AG04450 (cell line): Measurements from ENCODE around the gene RAB19. TPM values are rescaled to one million over a fixed set of nuclear protein-coding genes. Genes with fewer than 3 reads are reported as not detected.

Source experiments
- CTCF ChIA-PET: fragments of 300-600, 350-600 bp; formaldehyde crosslinking; extraction: SDS; loops from one replicate; lab custom pipeline; 2022; ENCODE audit warnings: antibody characterized with exemption, inconsistent platforms; lab: Charles Lee
- POLR2A ChIA-PET: fragments of 350-600 bp; formaldehyde crosslinking; extraction: SDS; loops from one replicate; lab custom pipeline; 2021; ENCODE audit warnings: antibody characterized with exemption, inconsistent platforms; lab: Yijun Ruan, JAX
- DNase-seq: peaks from one replicate; pipeline ENCODE4 v3.0.0-alpha.2; 2011; ENCODE audit warnings: low read depth, low spot score
- H3K27ac ChIP-seq: one replicate; pipeline ENCODE4 v1.5.1; 2012; ENCODE audit warnings: low read depth, low read length, control low read depth
- H3K27me3 ChIP-seq: one replicate; pipeline ENCODE4 v1.6.0; 2012; ENCODE audit warnings: low read length; ENCODE audit not compliant: control insufficient read depth, insufficient read depth
- H3K4me3 ChIP-seq: 2 replicates; pipeline ENCODE4 v1.5.1; 2011; ENCODE audit warnings: mild to moderate bottlenecking, low read depth, low read length, control low read depth
- H3K9me3 ChIP-seq: 2 replicates; pipeline ENCODE4 v1.5.1; 2012; ENCODE audit warnings: low read length; ENCODE audit not compliant: control insufficient read depth, insufficient read depth
- CTCF ChIP-seq: IDR thresholded peaks from 2 replicates; pipeline ENCODE4 v1.5.1; 2011; ENCODE audit warnings: low read depth, low read length, control low read depth, inconsistent platforms
- polyA plus RNA-seq: library from polyadenylated mRNA; depleted of rRNA; stranded (reverse); fragments of >200 nt; gene quantifications from 2 replicates; pipeline ENCODE4 v1.2.3, GENCODE V29; 2011; rRNA removed
- small RNA-seq: library from RNA; depleted of rRNA; stranded (forward); fragments of <200 nt; gene quantifications from one replicate; pipeline ENCODE3, GENCODE V24; 2012; ENCODE audit warnings: low read depth; ENCODE audit not compliant: insufficient read length

The RAB19 gene
- polyA plus RNA-seq, 1 experiment: not detected

- POLR2A ChIA-PET: no interaction called here
- CTCF ChIA-PET: interaction anchor here (0.9 to 1.1 kb wide), 2 partner anchors 13 to 19 kb away, joined by 3 to 5 read pairs; no protein-coding TSS in a partner anchor
- no peak overlapping the region for H3K27ac ChIP-seq
- no peaks in the 10 kb centered on the region for H3K9me3 ChIP-seq
- no peak for TF ChIP-seq CTCF
- no peak for DNase-seq
- H3K27me3 ChIP-seq: no peaks in the 10 kb centered on the region
- H3K4me3 ChIP-seq: no peak overlapping the region
Measured at GRCh38 chr7:140463111-140463510, 59.3 kb downstream of the RAB19 start.

- no peak overlapping the region for H3K4me3 ChIP-seq
- CTCF ChIA-PET: interaction anchor here (0.6 to 4.7 kb wide), 16 partner anchors 11 to 212 kb away, joined by 3 to 44 read pairs (median 4); no protein-coding TSS in a partner anchor
Measured at GRCh38 chr7:140475747-140476333, 72.0 kb downstream of the RAB19 start.

GRCh38 chr7:140476698-140477261 is 72.9 kb downstream of the RAB19 start:
- DNase-seq: no peak
- H3K27me3 ChIP-seq: no peaks in the 10 kb centered on the region
- POLR2A ChIA-PET: interaction anchor here (0.6 to 0.7 kb wide), 2 partner anchors 133 to 538 kb away, joined by 3 to 6 read pairs; partner anchors contain the start of gene MRPS33
- H3K4me3 ChIP-seq: no peak overlapping the region
- TF ChIP-seq CTCF: no peak
- CTCF ChIA-PET: interaction anchor here (0.6 to 4.7 kb wide), 13 partner anchors 15 to 203 kb away, joined by 3 to 44 read pairs (median 4); no protein-coding TSS in a partner anchor
- H3K27ac ChIP-seq: no peak overlapping the region
- H3K9me3 ChIP-seq: no peaks in the 10 kb centered on the region

More at GRCh38 chr7:140475747-140476333, 72.0 kb downstream of the RAB19 start:
- peak; percentile 8 for DNase-seq
- TF ChIP-seq CTCF: peak; percentile 60
- Histone ChIP-seq H3K9me3 (no peaks in the 10 kb centered on the region), H3K27me3 (no peaks in the 10 kb centered on the region), H3K27ac (no peak overlapping the region)
- POLR2A ChIA-PET: interaction anchor here (0.6 kb wide), 1 partner anchor 128 kb away, joined by 3 read pairs; no protein-coding TSS in a partner anchor

Small RNA genes within 50 kb of the gene (small RNA-seq; reads per million reads assigned to genes)
- not detected for gene RNA5SP247
- gene RNA5SP248: 11.0 reads per million, percentile 72 among the genes with 10 or more reads in this experiment

Other genes starting within 250 kb of the RAB19 start
- gene KDM7A, start 227.1 kb upstream of the RAB19 start, polyA plus RNA-seq: 3.7 and 3.8 TPM in 2 replicates
- gene SLC37A3, start 5.5 kb upstream of the RAB19 start, polyA plus RNA-seq: 52.2 and 61.7 TPM in 2 replicates
- gene MKRN1, start 75.4 kb downstream of the RAB19 start, polyA plus RNA-seq: 63.7 and 71.6 TPM in 2 replicates
- gene DENND2A, start 236.8 kb downstream of the RAB19 start, polyA plus RNA-seq: 40.8 and 45.8 TPM in 2 replicates